NB4 (cell line): ENCODE results near the gene RARRES1.

ENCODE experiments used
- DNase-seq: peaks from one replicate; pipeline ENCODE4 v3.0.0; 2010; ENCODE audit warnings: low read depth
- H3K4me3 ChIP-seq: one replicate; pipeline ENCODE4 v1.5.1; 2011; ENCODE audit warnings: mild to moderate bottlenecking, low read depth, low read length, moderate library complexity
- CTCF ChIP-seq: IDR thresholded peaks from one replicate; pipeline ENCODE4 v1.5.1; 2012; ENCODE audit warnings: low read depth, low read length
- MAX ChIP-seq: IDR thresholded peaks from 2 replicates; pipeline ENCODE4 v1.6.1; 2011; ENCODE audit warnings: low read depth, low read length
- MYC ChIP-seq: IDR thresholded peaks from 2 replicates; pipeline ENCODE4 v1.6.1; 2011; ENCODE audit warnings: low read depth, low read length
- POLR2A ChIP-seq: IDR thresholded peaks from 2 replicates; pipeline ENCODE4 v1.6.1; 2011; ENCODE audit warnings: mild to moderate bottlenecking; ENCODE audit not compliant: insufficient read length; ENCODE audit errors: extremely low read depth

The RARRES1 gene

GRCh38 chr3:158680861-158681260 is 51.4 kb downstream of the RARRES1 start:
- no peak for TF ChIP-seq MYC
- TF ChIP-seq POLR2A = no peak
- TF ChIP-seq MAX = no peak
- no peak for TF ChIP-seq CTCF
- H3K4me3 ChIP-seq = no peak overlapping the region
- DNase-seq = no peak

- TF ChIP-seq CTCF (no peak), MAX (no peak), MYC (no peak), POLR2A (no peak)
- no peak for DNase-seq
- H3K4me3 ChIP-seq = no peak overlapping the region
These were observed 52.7 kb downstream of the RARRES1 start for GRCh38 chr3:158679547-158680000.

- TF ChIP-seq MYC (no peak), CTCF (no peak), MAX (no peak), POLR2A (no peak)
- H3K4me3 ChIP-seq = no peak overlapping the region
- no peak for DNase-seq
These were observed 53.6 kb downstream of the RARRES1 start for GRCh38 chr3:158678687-158679086.

GRCh38 chr3:158672215-158673176 is 59.8 kb downstream of the RARRES1 start, which contains the start of gene LXN:
Gene LXN (minus strand): TSS chr3:158672648. CDS start chr3:158672478, 170 bp downstream.
- DNase-seq = no peak
- no peak within 1 kb of the TSS for H3K4me3 ChIP-seq
- TF ChIP-seq CTCF = no peak
- no peak for TF ChIP-seq POLR2A

GRCh38 chr3:158671821-158672214 is 60.4 kb downstream of the RARRES1 start:
- no peak for TF ChIP-seq POLR2A
- no peak for TF ChIP-seq MAX
- no peak for TF ChIP-seq MYC
- TF ChIP-seq CTCF = no peak
- no peak for DNase-seq
- no peak overlapping the region for H3K4me3 ChIP-seq

GRCh38 chr3:158668506-158668905 is 63.8 kb downstream of the RARRES1 start:
- DNase-seq = no peak
- no peak for TF ChIP-seq MAX
- no peak for TF ChIP-seq MYC
- TF ChIP-seq POLR2A = no peak
- no peak for TF ChIP-seq CTCF
- no peak overlapping the region for H3K4me3 ChIP-seq
